COLO829 (cell line): Measurements from ENCODE around the gene NAV2.
A peak's percentile ranks its signal among the peaks of the same experiment; 100 is the strongest.
"Not testable (repeated sequence)": the region's sequence is repeated elsewhere in the genome, so short reads cannot be mapped to it uniquely, and the experiment has no call there.

Experiments
- DNase-seq: peaks from one replicate; pipeline ENCODE4 v3.0.0; 2012; ENCODE audit warnings: low spot score

NAV2 gene

DNA sequence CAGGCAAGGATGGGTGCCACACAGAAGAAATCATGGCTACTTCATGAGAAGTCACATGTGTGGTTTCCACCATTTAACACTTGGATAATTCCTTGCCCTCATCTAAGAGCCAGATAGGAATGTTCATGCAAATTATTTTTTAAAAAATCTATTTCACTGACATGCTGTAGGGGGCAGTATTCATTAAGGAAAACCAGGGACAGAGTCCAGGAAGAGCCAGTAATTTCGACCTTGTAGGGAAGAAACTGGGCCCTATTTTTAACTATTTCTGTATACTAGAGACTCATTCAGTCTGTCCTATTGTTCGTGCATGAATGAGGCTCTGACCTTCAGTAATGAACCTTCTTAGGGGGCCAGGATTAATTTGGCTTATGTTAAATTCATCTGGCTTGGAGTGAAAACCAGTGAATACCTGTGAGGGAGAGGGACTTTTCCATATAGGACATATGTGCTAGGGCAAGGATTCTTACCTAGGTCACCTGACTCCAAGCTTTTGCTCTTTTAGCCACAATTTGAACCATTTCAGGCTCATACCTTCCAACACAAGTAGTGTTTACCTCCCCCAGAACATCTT, 192.7 kb downstream of the NAV2 start:
- DNase-seq, result peak; percentile 83

DNA sequence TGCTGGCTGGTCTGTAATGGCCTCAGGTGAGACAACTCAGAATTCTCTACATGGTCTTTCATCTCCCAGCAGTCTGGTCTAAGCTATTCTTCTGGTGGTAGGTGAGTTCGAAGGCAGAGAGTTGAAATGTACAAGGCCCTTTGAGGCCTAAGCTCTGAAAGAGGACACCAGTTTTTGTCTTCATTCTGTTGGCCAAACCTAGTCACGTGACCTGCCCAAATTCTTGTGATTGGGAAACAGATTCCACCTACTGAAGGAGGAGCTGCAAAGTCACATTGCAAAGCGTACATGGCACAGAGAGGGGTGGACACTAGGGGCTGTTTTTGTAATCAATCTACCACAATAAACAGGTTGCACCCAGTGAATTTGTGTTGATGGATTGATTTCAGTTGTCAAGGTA, 193.5 kb downstream of the NAV2 start:
- no peak for DNase-seq

DNA sequence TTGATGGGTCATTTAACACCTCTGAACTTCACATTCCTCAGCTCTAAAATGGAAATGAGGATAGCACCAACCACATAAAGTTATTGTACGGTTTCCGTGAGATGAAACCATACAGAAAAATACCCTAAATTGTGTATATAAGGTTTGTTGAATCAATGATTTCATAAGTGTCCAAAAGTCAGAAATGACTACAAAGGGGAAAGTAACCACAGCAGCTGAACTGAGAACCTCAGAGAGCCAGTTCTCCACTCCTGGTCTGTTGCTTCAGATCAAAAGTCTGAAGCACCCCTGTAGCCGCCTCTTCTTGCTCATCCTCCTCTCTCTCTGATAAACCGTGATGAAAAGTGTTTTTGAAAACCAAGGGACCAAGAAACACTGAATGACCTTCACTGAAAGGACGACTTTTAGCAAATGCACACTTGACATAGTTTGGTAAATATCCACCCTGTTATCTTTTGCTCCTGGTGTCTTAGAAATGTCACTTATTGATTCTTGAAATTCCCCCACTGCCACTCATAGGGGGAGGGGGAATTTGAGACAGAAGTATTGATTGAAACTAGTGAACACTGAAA, 194.5 kb downstream of the NAV2 start:
- no peak for DNase-seq

DNA sequence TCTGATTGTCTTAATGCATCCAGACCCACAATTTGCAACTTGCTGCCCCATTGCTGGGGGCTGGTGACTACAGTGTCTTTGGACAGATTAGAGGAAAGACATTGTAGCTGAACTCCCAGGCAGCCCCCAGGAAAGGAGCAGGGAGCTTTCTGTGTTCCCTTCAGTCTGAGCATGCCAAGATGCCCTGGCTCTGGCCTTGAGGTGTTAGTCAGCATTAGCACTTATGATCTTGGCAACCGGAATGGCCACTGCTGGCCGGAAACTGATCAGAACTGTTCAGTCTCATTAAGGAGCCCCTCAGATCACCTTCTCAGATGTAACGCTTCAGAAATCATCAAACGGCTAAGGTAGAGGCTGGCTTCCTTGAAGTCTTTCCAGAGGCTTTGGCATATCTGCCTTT, 195.2 kb downstream of the NAV2 start:
- no peak for DNase-seq

DNA sequence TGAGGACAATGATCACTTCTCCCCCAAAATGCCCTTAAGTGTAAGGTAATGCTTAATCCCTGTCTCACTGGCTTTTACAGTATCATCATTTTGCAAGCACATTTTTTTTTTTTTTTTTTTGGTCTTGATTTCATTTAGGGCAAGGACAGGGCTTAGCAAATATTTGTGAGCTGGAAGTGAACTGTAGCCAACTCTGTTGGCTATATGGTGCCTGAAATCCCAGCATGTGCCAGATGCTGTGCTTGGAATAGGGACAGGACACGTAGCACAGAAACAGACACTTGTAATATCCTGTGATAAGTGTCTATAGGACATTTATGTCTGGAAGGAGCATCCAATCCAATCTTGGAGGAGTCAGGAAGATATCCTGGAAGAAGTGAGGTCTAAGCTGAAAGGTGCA, 198.3 kb downstream of the NAV2 start:
- DNase-seq, result no peak

DNA sequence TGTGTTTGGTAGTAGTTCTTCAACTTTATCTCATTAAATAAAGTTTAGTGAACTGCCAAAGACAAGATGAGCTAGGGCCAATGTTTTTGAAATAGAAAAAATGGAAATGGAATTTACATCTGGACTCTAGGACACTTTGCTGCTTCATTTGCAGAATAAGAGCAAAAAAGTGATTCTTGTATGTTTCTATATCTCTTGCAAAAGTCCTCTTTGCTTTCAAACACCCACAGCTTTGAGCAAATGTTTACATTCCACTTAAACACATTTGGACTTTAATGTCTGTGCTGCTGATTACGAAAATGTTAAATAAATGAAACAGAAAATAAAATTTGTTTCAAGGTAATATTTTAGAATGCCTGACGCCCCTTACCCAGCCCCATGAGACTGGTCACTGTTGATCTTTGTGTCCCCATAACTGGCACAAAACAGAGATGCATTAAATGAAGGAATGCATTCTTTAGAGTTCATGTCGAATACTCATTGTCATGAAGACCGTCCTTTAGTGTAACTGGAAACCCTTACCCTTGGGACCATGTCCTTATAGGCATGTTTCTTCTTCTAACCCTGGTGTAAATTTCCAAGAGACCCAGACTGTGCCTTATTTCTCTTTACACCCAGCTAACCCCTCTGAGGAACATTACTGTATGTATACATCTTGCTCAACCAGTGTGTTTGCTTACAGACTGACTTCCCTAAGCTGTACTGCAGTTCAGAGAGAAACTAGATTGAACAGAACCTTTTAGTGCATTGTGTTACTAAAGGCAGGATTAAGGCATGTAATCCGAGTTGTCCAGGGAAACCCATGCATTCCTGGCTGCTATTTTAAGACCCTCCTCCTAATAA, 199.7 kb downstream of the NAV2 start:
- no peak for DNase-seq

DNA sequence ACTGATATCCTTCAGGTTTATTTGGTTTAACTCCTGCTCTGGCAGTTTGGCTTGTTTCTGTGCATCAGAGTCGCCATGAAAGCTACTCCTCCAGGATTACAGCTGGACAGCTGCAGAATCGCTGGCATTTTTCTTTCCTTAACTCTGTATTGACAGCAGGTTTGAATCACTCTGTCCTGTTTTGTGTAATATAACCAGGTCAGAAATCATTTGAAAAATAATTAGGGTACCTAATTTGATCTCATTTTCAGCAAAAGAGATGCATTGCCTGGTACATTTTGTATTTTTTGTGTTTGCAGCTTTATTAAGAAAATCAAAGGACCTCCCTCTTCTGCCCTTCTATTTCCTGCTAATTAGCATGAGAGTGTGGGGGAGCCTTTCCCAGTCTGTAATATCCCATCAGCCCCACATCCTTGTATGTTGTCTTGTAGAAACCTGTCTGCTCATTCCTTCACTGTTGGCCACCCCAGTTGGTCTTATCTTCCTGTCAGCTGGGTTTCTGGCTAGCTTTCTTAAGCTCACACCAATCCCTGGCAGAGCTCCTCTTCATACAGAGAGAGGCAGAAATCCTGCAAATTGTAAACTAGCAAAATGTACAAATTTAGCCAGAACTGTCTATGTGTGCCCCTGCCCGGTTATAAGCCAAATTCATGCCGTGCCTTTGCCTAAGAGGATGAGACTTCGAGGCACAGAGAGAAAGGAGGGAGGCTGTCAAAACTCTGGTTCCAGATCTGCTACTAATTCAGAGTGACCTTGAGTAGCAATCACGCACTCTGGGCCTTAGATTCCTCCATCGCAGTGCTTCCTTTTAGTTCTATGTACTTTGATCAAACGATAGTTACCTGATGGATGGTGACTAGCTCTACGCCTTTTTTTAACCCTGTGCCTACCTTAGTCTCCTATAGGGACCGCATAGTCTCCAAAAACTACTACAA, 200.6 kb downstream of the NAV2 start:
- DNase-seq, result no peak

DNA sequence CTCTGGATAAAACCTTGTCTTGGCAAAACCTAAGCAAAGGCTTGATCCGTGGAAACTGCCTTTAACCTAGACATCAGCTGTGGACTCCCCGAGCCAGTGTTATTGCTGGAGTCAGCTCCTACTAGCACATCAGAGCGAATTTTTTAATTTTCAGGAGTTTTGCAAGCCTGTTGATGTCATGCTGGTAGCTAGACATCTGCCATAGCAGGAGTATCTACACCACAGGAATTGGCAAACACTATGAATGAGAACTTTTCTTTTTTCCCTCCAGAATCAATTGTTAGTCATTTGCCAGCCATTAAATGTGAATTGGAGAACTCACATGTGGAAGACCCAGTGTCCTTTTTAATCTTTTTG, 201.2 kb downstream of the NAV2 start:
- DNase-seq, result no peak

DNA sequence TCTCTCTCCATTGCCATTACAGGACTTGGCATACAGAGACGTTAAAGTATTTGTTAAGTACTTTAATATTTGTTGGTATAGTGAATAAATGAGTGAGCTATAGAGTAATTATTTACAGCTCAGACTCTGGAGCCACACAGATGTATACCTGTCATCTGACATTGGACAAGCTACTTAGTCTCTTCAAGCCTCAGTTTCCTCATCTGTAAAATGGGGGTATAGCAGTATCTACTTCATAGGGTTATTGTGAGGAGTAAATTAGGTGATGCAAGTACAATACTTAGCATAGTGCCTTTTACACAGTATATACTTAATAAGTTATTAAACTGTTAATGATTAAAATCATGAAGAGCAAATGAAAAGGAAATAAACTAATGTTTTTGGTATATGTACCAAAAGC, 203.2 kb downstream of the NAV2 start:
- DNase-seq, result no peak

DNA sequence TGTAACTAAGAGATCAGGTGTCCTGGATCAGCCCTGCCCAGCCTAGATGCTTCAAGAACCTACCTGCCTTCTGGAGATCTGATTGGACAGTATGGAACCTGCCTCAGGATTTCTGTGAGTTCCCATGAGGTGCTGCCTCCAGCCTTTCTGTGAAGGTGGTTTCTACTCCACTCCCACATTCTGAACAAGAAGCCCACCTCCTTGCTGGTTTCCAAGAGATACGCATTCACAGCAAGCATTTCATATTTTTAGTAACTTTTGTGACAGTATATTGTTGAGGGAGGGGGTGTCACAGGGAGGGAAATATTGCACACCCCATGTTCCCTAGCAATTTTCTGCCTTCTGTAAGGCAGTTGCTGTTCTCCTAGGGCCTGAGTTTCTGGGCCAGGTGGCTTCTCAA, 204.4 kb downstream of the NAV2 start:
- no peak for DNase-seq

DNA sequence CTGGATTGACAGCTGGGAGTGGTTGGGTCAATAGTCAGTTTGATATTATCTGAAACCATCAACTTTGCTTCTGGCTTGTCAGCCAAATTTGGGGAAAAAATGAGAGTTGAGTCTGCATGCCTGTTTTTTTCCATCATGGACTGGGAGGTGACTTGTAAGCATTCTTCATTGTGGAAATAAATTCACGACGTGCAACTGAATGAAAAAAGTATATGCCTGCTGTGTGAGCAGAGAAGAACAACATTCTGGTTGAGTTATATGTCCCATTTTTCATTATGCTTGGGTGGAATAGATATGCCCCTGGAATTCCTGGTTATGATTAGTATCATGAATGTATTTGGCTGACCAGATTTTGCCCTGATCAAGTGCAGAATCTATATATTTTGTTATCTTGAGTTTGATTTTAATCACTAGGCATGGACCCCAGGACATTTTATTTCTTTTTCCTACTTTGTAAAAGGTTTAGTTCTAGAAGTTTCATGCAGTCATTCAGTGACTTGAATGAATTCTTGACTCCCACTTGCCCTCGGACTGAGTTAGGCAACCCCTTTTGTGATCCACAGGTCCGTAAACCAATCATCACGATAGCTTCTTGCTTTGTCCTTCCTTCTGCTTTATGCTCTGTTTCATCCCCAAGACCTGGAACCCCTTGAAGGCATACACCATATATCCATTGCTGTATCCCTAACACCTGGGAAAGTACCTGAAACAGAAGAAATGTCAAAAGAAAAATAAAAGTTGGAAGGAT, 205.8 kb downstream of the NAV2 start:
- DNase-seq, result no peak

DNA sequence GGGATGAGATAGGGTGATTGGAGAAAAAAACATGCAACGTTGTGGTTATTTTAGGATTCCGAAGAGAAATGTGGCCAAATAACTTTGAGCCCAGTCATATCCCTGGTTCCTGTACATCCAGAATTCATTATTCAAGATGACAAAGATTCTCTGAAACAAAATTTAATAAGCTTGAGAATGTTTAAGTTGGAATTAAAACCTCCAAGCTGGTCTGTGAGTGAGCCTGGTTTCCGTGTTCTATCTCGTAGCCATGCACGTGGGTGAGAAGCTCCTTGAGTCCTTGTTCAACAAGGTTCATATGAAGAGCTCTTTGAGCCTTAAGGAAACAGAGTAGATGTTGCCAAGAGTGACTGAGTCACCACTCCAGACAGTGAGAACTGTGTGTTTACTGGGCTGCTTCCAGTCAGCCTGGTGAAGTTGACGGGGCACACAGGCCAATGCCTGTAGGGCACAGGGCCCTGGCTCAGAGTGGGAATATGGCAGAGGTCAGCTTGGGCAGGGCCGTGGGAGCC, 206.5 kb downstream of the NAV2 start:
- peak; percentile 94 for DNase-seq

DNA sequence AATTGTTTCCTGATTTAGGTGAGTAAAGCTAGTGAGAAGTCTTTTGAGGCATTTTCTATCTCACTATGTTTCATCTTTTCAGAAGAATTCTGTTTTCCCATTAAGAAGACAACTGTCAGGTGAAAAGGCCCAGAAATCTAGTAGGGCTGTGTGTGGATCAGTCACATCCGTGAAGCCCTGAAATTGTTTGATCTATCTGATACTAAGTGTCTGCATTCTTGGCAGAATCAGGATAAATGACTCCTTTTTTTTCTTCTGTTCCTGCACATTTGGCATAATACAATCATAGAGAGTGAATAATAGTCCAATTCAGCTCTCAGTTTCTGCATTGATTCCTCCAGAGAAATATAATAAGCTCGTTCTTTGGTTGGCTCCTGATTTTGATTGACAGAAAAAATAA, 208.3 kb downstream of the NAV2 start:
- peak; percentile 77 for DNase-seq

DNA sequence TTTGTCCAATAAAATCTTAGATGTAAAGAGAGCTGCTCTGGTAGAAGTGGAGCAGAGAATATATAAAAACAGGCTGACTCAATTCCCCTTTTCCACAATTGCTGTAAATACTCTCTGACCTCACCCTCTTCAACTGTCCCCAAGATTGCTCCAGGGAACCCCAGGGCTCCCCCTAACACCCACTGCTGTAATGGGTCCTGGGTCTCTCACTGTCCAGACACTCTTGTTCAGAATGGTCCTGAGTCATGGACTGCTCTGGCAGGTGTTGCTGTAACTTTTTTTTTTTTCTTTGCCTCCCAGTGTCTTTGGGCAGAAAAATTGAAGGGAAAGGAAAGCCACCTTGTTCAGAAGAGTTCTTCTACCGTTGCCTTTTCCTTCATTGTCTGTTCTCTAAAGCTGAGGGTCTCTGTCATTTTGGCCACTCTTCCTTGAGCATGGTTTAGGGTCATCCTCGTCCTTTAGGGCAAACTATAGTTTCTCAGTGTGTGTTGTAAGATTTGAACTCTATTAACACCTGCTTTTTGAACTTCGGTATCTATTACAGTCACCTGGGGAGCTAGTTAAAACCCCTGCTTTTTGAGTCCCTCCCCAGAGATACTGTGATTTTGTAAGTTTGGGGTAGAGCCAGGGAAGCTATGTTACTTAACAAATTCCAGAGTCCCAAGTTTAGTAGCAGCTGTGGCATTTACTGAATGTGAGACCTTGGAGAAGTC, 209.5 kb downstream of the NAV2 start:
- DNase-seq, result no peak

DNA sequence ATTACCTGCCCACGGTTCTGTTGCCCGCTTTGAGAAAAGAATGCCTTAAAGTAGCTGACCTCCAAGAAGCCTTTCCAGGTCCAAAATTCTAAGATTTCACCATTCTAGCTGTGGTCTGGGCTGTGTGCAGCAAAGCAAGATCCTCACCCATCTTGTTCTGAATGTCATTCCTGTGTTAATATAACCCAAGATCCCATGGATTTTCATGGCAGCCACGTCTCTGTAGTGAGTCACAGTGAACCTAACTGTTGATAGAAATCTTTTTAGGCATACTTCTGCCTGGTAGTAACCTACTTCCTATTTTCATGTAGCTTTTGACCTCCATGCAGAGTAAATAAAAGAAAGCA, 210.0 kb downstream of the NAV2 start:
- no peak for DNase-seq

DNA sequence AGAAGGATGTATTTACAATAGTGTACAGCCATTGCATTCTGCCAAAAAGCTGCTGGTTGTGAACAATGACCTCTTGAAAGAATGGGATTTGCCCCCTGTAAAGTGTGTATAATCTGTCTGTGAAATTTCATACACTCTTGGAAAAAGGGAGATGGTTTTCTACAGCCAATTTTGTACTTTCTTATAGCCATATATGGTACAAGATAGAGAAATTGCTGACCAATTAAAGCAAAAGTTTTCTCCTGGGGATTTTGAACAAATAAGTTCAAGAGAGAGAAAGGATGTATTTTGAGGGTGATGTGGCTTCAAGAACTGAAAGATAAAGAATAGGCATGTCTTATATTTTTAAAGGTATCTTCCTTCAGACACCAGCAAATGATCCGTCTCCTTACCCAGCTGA, 211.0 kb downstream of the NAV2 start:
- no peak for DNase-seq

DNA sequence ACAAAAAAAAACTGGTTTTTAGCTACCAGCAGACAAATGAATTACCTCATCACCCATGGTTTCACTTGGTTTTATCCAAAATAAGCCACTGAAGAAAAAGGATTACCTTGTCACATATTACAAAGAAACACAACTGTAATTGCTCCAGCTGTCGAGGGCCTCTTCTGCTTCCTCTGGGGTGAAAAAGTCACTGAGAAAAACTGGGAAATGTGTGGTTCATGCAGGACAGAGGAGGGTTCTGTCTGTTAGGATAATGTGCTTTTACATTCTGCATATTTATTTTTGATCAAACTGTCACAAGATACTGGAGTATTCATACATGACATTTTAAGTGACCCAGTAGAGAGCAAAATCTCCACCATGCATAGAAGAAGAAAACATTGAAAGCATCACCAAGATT, 211.7 kb downstream of the NAV2 start:
- DNase-seq, result peak; percentile 65

DNA sequence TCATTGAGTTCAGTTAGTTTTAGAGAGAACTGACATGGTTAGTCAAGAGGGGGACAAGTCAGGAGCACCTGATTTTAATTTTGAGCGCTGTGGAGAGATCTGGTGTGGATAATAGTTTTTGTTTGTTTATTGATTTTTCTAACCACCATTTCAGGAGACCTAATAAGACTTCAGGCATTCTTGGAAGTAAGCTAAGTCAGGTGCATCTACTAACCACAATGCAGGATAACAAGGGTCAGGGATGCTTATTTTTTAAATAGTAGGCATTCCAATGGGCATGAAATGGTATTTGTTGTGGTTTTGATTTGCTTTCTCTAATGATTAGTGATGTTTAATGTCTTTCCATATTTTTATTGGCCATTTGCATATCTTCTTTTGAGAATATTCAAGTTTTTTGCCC, 212.1 kb downstream of the NAV2 start:
- DNase-seq, result no peak

DNA sequence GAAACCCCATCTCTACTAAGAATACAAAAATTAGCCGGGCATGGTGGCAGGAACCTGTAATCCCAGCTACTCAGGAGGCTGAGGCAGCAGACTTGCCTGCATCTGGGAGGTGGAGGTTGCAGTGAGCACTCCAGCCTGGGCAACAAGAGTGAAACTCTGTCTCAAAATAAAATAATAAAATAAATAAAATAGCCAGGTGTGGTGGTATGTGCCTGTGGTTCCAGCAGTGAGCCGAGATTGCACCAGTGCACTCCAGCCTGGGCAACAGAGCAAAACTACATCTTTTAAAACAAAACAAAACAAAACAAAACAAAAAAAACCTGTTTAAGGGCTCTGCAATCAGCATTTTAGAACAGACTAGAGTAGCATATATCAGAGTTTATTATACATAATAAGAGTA, 214.8 kb downstream of the NAV2 start:
- DNase-seq, result not testable (repeated sequence)

DNA sequence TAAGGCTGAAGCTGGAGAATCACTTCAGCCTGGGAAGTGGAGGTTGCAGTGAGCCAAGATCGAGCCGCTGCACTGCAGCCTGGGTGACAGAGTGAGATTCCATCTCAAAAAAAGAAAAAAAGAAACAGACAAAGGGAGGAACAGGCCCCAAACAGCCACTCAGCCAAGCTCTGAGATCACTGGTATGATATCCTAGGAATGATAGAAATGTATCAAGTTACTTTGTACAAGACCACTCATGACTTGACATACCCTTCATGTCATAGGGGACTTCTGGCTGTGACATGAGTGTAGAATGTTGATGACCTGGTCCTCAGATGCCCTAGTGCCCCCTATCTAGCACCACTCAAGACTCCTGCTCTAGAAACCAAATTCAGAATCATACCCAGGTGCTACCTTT, 216.5 kb downstream of the NAV2 start:
- DNase-seq, result no peak

DNA sequence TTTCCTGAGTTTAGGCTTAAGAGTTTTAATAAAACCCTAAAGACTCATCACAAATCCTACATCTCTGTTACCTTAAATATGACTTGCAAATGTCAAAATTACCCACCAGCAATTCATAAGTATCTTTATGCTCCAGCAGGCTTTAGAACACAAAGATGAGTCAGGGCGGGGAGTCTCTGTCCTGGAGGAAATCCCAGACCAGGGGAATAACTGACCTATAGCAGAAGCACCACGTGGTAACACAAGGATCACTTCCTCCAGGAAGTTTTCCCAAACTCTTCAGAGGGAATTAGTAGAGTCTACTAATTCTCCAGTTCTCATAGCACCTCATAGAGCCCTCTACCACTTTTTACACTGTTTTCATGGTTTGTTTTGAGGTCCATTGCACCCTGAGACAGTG, 217.0 kb downstream of the NAV2 start:
- no peak for DNase-seq
